Spleen (tissue), 7 donors: ENCODE results near the gene GRIN2D.

ENCODE experiments used
- CTCF ChIP-seq, 11 experiments: fragments of 200-600 bp in 7 of 11; fragments of 450-650 bp in 4 of 11; sonication (generic) in 4 of 11; IDR thresholded peaks in 8 of 11; conservative IDR thresholded peaks in 3 of 11; 1 replicate in 7 of 11; 2 replicates in 4 of 11; pipeline versions ENCODE4 v1.4.0 to v1.8.0; 2016 to 2021; ENCODE audit warnings: antibody characterized with exemption in 11 of 11, inconsistent platforms in 4 of 11, mild to moderate bottlenecking in 1 of 11
- POLR2A ChIP-seq, 3 donors: fragments of 450-650 bp; IDR thresholded peaks; one replicate each; pipeline ENCODE4 v1.5.1; 2017; ENCODE audit warnings: antibody characterized with exemption in 3 of 3, mild to moderate bottlenecking in 1 of 3
- POLR2AphosphoS5 ChIP-seq, 3 donors: sonication (generic); formaldehyde crosslinking; IDR thresholded peaks; one replicate each; pipeline ENCODE4 v1.5.1; 2017; ENCODE audit warnings: antibody characterized with exemption in 3 of 3
- donor health status: DM: no; HTN: no; CAD: no; lungs with moderate emphysema.
- donor health status: DM: no; HTN: no; CAD: no.
- donor health status: DM: no; HTN: no; CAD: no.

GRCh38 chr19:48354332-48354992 is 39.0 kb upstream of the GRIN2D start:
- TF ChIP-seq POLR2A (IDR thresholded peaks at IDR 0.05), result no peak
- TF ChIP-seq POLR2AphosphoS5 (IDR thresholded peaks at IDR 0.05), result no peak
- TF ChIP-seq CTCF (IDR thresholded peaks at IDR 0.05 in 8 of 11, conservative IDR thresholded peaks at IDR 0.05 in 3 of 11), result no peak
